Urothelium cell line (cell line): Measurements from ENCODE around the gene KCNJ15.

ENCODE experiments used
- DNase-seq: peaks from one replicate; pipeline ENCODE4 v3.0.0; 2011; ENCODE audit warnings: low spot score, mixed read lengths
- FAIRE-seq: peaks from 2 replicates; lab custom pipeline; 2011; peaks lifted over from hg19 to GRCh38; lab: Jason Lieb, UNC

KCNJ15 gene

GRCh38 chr21:38267991-38268863, 11.4 kb downstream of the KCNJ15 start:
- FAIRE-seq = no peak
- DNase-seq = no peak

- FAIRE-seq (no peak), DNase-seq (no peak)
These were observed 12.2 kb downstream of the KCNJ15 start for GRCh38 chr21:38268864-38269575.

DNA sequence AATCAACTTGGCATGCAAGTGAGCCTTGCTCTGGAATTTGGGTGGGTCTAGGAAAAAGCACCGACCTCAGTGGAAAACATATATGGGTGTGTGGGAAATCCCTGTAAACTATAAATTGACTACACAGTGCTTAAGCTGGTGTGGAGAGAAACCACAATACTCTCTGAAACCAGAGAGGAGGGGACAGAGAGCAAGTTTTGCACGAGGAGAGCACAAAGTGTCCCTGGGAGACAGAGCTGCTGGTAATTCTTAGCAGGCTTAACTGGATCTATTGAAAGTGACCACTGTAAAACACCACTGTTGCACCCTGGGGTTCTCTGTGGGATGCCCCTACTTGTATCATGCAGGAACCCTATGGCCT, 12.8 kb downstream of the KCNJ15 start:
- DNase-seq = no peak

GRCh38 chr21:38272215-38272614, 15.4 kb downstream of the KCNJ15 start:
- no peak for FAIRE-seq

More for the DNA sequence above, 12.8 kb downstream of the KCNJ15 start:
- FAIRE-seq = no peak

DNA sequence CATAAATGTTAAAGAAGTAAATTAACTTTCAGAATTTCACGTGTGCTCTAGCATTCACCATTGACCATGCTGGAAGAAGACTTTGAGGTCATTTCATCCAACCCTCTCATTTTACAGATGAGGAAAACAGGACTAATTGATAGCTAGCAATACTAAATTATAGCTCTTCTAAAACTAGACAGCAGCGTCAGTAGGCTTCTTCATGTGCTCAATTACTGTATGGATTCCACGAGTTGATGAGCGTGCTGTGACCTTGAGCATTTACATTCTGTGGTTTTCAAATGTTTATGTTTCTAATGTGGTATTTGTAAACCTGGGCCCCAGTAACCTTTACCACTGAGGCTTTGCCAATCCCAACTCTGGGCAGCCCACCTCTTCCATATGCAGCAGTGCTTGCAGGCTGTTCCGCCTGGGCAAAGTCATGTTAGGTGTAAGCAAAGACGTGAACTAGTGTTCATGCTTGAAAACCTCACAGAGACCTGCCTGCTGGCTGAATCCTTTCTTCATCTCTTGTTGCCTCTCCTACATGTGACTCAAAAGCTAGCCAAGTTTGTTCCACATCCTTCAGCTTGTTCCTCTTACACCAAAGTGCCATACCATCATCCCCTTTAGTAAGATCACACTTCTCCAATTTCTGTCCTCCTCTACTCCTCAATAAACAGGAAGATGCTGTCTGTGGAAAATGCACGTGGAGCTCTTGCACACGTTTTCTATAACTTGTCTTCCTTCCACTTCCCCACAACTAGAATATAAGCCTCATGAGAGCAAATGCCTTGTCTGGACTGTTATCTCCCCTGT, 17.2 kb downstream of the KCNJ15 start:
- DNase-seq = no peak
- FAIRE-seq = no peak

More at GRCh38 chr21:38272215-38272614, 15.4 kb downstream of the KCNJ15 start:
- DNase-seq = no peak

- DNase-seq = peak; percentile 35
- FAIRE-seq = no peak
These were observed 20.8 kb downstream of the KCNJ15 start for GRCh38 chr21:38277501-38278131.

- FAIRE-seq (no peak), DNase-seq (no peak)
These were observed 23.7 kb downstream of the KCNJ15 start for GRCh38 chr21:38280454-38280853.

DNA sequence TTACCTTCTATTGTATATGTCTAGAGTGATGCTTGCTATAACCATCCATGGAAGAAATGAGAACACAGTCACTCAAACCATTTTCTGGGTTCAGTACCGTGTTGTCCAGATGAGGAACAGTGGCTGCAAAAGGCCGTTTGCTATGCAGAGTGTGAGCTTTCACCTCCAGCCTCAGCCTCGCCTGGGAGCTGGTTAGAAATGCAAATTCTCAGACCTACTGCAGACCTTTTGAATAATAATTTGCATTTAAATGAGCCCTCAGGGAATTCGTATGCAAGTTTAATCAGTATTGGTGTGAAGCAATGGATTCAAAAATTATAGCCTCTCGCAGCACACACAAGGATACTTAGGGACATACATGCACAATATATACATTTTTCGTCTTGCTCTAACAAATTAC, 24.1 kb downstream of the KCNJ15 start:
- DNase-seq (no peak), FAIRE-seq (no peak)

GRCh38 chr21:38282921-38283320, 26.1 kb downstream of the KCNJ15 start:
- DNase-seq (no peak), FAIRE-seq (no peak)

DNA sequence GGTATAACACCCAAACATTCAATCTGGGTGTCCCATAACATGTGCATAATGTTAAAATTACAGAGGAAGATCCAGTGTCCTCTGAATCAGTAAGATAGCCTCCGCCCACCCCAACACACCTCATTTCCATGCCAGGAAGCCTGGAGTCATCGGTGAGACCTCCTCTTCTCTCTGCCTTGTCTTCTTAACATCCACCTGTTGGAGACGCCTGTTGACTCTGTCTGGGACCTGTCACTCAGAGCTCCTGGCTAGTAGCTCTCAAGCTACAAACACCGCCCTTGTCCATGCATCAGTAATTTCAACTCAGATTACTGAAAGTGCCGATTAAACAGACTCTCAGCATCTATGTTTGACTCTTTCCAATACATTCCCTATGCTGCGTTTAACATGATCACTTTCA, 27.4 kb downstream of the KCNJ15 start:
- FAIRE-seq = no peak
- DNase-seq = no peak

DNA sequence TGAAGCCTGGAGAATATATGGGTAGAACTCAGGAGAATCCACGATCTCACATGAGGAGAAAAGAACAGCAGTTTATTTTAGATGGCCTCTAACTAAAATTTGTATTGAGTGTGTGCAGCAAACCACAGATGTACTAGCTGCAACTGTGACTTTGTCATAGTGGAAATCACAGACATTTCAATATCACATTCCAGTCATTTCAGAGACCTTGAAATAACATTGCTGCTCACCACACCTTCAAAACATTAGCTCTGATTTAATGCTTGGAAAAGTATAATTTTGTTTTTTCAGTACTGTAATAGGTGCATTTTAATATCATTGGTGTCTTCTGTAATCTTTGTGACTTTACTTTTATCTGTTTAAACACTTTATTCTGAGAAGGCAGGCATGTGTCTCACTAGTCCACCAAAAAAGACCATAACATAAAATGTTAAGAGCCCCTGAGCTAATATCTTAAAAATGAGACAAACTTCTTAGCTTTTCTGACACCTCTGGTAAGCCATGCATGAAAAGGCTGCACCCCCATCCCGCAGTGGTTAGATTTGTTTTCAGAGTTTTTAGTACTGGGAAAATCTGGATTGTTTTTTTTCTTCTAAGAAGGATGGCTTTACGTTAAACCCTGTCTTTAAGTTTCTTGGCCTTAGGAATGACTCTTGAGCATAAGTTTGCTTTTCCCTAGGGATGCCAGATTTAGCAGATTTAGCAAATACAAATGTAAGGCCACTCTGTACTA, 30.1 kb downstream of the KCNJ15 start:
- DNase-seq (no peak), FAIRE-seq (no peak)

GRCh38 chr21:38287476-38287875, 30.7 kb downstream of the KCNJ15 start:
- FAIRE-seq = no peak
- no peak for DNase-seq

- FAIRE-seq (no peak), DNase-seq (peak; percentile 33)
These were observed 33.1 kb downstream of the KCNJ15 start for GRCh38 chr21:38289705-38290485.

DNA sequence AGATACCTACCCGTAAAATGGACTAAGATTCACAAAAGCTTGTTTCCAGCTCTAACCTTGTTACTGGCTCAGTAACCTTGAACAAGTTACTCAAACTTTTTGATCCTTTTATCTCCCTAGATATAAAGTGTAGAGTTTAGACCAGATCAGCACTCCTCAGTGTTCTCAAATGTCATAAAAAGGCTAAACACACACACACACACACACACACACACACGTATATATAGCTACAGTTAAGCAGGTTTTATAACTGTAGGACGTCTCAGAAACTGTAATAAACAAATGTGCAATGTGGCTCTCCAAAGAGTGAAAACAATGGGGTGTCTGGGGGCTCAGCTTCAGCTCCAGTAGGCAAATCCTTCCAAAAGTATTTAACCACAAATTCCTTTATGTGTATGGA, 34.0 kb downstream of the KCNJ15 start:
- DNase-seq (no peak), FAIRE-seq (no peak)

DNA sequence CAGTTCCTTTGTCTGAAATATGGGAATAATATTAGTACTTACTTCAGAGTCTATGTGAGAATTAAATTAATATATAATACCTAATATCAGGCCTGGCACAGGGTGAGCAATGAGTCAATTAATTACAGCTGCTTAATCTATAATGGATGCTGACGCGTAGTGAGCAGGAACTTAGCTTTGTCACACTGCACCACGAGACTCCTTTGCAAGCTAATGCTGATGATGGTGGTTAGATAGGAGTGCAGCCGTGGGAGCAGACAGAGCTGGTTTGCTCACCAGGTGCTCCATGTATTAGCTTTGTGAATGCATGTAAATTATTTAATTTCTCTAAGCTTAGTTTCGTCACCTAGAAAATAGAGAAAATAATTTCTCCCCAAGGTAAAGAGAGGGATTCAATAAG, 35.1 kb downstream of the KCNJ15 start:
- FAIRE-seq (no peak), DNase-seq (no peak)

GRCh38 chr21:38293113-38293512, 36.3 kb downstream of the KCNJ15 start:
- no peak for FAIRE-seq

GRCh38 chr21:38293765-38294164, 37.0 kb downstream of the KCNJ15 start:
- DNase-seq (no peak), FAIRE-seq (no peak)

More at GRCh38 chr21:38293113-38293512, 36.3 kb downstream of the KCNJ15 start:
- no peak for DNase-seq

DNA sequence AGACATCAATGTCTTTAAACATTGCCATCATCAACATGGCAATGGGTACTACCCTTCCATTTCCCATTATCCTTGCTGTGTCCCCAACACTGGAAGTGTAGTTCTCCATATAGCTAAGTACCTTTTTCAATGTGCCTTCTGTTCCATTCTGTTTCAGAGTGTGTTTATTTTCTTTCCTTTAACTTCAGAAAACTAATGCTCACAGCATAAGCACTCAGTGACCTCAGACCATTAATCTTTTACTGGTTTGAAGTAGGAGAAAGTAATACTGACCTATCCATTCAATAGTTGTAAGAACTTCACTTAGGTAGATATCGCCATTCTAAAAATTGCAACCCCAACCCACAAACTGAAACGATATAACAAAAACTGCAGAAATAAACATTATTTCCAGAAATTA, 37.8 kb downstream of the KCNJ15 start:
- no peak for DNase-seq
- FAIRE-seq = no peak

DNA sequence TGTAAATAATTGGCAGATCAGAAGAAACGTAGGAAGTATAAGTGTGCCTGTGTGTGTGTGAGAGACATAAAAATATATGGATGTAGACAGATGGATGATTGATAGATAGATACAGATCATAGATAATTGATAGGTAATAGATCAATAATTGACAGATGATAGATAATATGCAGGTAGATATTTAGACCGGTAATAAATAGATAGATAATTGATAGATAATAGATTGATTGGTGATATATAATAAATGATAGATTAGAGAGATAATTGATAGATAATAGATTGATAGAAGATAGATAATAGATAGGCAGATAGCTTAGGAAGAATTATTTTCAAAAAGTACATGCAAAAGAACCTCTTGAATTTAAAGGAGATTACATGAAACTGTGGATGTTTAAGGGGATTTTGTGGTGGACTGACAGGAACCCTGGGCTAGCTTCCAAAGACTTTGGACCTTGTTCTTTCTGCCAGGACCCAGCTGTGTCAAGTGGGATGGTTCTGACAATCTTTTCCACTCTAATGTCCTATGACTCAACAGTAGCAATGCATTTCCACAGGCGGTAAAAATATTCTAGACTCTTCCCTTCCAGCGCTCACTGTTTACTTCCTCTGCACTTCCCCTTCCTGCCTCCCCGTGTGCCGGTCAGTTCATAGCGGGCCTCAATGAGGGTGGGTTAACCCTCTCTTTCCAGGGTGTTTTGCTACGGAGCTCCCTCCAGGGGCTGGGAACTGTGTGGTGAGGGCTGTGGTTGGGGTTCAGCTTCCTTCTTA, 39.4 kb downstream of the KCNJ15 start:
- no peak for FAIRE-seq
- DNase-seq = no peak
